Panc1 (cell line): ENCODE data around the gene TBC1D25. TPM values are rescaled to one million over a fixed set of nuclear protein-coding genes. Genes with fewer than 3 reads are reported as not detected.
A peak's percentile ranks its signal among the peaks of the same experiment; 100 is the strongest.

Experiments used
- ATAC-seq: fragments of 200-7000 bp; cut with Tn5 transposase; 2 replicates; pipeline ENCODE4 v1.9.1; 2020; ENCODE audit warnings: mild to moderate bottlenecking, moderate library complexity
- BruUV-seq: library from RNA; stranded (reverse); fragments of 400-500 nt; replicated peaks from 2 replicates; lab custom pipeline; 2021; lab: Mats Ljungman, UMichigan
- CTCF ChIA-PET: fragments of 300-600 bp; sonication (Branson Sonifier 250); formaldehyde crosslinking; loops from one replicate; lab custom pipeline; 2022; ENCODE audit warnings: antibody characterized with exemption; lab: Charles Lee
- POLR2A ChIA-PET: fragments of 300-600 bp; sonication (Branson Sonifier 250); formaldehyde crosslinking; loops from one replicate; lab custom pipeline; 2022; ENCODE audit warnings: antibody characterized with exemption; lab: Charles Lee
- DNase-seq: peaks from one replicate; pipeline ENCODE4 v3.0.0-alpha.2; 2010; ENCODE audit warnings: low read depth, low spot score
- H3K27ac ChIP-seq: 2 replicates; pipeline ENCODE4 v1.5.1; 2011; ENCODE audit warnings: mild to moderate bottlenecking, low read length, inconsistent platforms
- H3K27me3 ChIP-seq: fragments of 200-500 bp; sonication (Bioruptor generic); 2 replicates; pipeline ENCODE4 v1.6.0; 2014; ENCODE audit warnings: low read length, inconsistent platforms; ENCODE audit not compliant: control insufficient read depth, insufficient read depth
- H3K36me3 ChIP-seq: fragments of 200-500 bp; sonication (Bioruptor generic); 2 replicates; pipeline ENCODE4 v1.5.1; 2014; ENCODE audit warnings: inconsistent platforms, mild to moderate bottlenecking, low read length, moderate library complexity; ENCODE audit not compliant: control insufficient read depth, insufficient read depth
- H3K4me1 ChIP-seq: 2 replicates; pipeline ENCODE4 v1.5.1; 2011; ENCODE audit warnings: inconsistent platforms, mild to moderate bottlenecking, low read length, moderate library complexity; ENCODE audit not compliant: control insufficient read depth, insufficient read depth
- H3K4me3 ChIP-seq, 2 experiments: 2 replicates each; pipeline ENCODE4 v1.5.1; 2011 to 2012; ENCODE audit warnings: low read depth in 2 of 2, low read length in 2 of 2, mild to moderate bottlenecking in 2 of 2, inconsistent platforms in 1 of 2, moderate library complexity in 1 of 2
- H3K9me3 ChIP-seq: fragments of 200-500 bp; sonication (Bioruptor generic); 2 replicates; pipeline ENCODE4 v1.5.1; 2014; ENCODE audit warnings: low read depth, mild to moderate bottlenecking, inconsistent platforms, low read length, moderate library complexity; ENCODE audit not compliant: control insufficient read depth, insufficient read depth
- POLR2AphosphoS5 ChIP-seq: IDR thresholded peaks from 2 replicates; pipeline ENCODE4 v1.6.1; 2012; ENCODE audit warnings: mild to moderate bottlenecking, low read depth, low read length, moderate library complexity
- SIN3A ChIP-seq: IDR thresholded peaks from 2 replicates; pipeline ENCODE4 v1.6.1; 2012; ENCODE audit warnings: low read depth, mild to moderate bottlenecking, low read length, moderate library complexity, borderline replicate concordance; ENCODE audit not compliant: insufficient read depth
- TCF7L2 ChIP-seq: IDR thresholded peaks from 2 replicates; pipeline ENCODE4 v1.6.1; 2011; ENCODE audit warnings: mild to moderate bottlenecking, low read depth, low read length, inconsistent platforms
- in situ Hi-C: cut with HindIII; loops from 2 replicates; pipeline ENCODE4 v1.10.0; 2016; ENCODE audit warnings: low sequenced_read_pairs, low pct_unique_long_range_greater_than_20kb
- intact Hi-C: fragments of 100-400 bp; cut with micrococcal nuclease; formaldehyde crosslinking; loops from one replicate; pipeline ENCODE4 v1.10.0; 2022; ENCODE audit not compliant: unreplicated experiment
- total RNA-seq: library from RNA; stranded (reverse); gene quantifications from one replicate; pipeline ENCODE4 v1.2.1, GENCODE V29; 2021; ENCODE audit not compliant: unreplicated experiment
- TF ChIP-seq, protein P1 (sequence below), 2 experiments: IDR thresholded peaks; 2 replicates each; pipeline ENCODE4 v1.6.1; 2011 to 2012; ENCODE audit warnings: low read depth in 2 of 2, control low read depth in 1 of 2, low read length in 1 of 2, mild to moderate bottlenecking in 1 of 2, moderate library complexity in 1 of 2; ENCODE audit not compliant: insufficient read depth in 1 of 2
- TF ChIP-seq, protein P2 (sequence below): fragments of 450-650 bp; IDR thresholded peaks from 2 replicates; pipeline ENCODE4 v1.5.1; 2017; ENCODE audit warnings: mild to moderate bottlenecking

Gene TBC1D25
- total RNA-seq, 1 experiment from 2014 or later: 29.4 TPM

DNA sequence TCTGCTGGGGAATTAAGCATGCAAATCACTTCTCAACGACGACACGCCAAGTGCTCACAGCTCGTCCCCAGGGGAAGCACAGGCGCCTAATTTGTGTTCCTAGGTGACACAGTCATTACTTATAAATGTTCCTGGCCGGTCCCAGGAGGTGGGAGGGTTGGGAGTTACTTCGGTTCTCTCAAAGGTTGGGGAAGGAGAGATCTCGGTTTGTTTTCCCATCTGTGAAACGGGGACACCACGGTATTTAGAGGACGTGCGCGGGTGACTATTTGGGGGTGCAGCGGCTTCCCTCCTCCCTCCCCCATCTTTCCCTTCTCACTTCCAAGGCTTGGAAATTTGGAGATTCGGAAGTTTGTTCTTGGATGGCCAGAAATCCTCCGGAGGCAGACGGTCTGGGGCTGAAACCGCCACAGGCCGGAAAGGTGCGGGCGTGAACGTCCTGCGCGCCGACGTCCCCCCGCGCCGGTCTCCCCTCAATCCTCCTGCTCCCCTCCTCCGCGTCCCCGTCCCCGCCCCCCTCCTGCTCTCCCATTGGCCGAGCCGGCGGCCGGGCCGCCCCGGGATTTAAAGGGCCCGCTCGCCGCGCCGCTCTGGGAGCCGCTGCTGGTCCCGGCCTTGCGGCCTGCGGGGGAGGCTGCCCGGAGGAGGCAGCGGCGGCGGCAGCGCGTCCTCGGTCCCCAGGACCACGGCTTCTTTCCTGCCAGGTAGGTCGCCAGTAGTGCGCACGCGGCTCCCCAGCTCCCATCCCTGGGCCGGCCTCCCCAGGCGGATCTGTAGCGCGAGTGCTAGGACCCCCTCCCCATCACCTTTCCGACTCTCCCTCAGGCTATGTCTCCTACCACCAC lies 30.9 kb upstream of the TBC1D25 start, which contains the start of gene PORCN:
Gene PORCN, plus strand, starts transcription at position 593 of the 845 bp plus-strand sequence. CDS start 829 bp downstream, outside the sequence.
- Histone ChIP-seq H3K27ac (peak within 1 kb of the TSS; percentile 88), H3K27me3 (no peaks in the 10 kb centered on the region), H3K4me3 (peak within 1 kb of the TSS; percentile 73 to 84), H3K36me3 (no peaks in the 10 kb centered on the region), H3K4me1 (no peaks in the 10 kb centered on the region), H3K9me3 (no peaks in the 10 kb centered on the region)
- in situ Hi-C loops: no loop called here
- no TSS peak for BruUV-seq
- CTCF ChIA-PET: no interaction called here
- ATAC-seq: peak; percentile 97
- POLR2A ChIA-PET: no interaction called here
- intact Hi-C loops: loop anchor here (10.0 kb wide), 1 partner anchor 424 kb away; no protein-coding TSS in a partner anchor
- no peak for DNase-seq
- TF ChIP-seq SIN3A (0 out of 2 replicates have a peak, but pooled peaks have one; percentile 26), POLR2AphosphoS5 (peak; percentile 55; the same call in 1 of the 2 replicates), TCF7L2 (no peak)
- TF ChIP-seq, protein P1, sequence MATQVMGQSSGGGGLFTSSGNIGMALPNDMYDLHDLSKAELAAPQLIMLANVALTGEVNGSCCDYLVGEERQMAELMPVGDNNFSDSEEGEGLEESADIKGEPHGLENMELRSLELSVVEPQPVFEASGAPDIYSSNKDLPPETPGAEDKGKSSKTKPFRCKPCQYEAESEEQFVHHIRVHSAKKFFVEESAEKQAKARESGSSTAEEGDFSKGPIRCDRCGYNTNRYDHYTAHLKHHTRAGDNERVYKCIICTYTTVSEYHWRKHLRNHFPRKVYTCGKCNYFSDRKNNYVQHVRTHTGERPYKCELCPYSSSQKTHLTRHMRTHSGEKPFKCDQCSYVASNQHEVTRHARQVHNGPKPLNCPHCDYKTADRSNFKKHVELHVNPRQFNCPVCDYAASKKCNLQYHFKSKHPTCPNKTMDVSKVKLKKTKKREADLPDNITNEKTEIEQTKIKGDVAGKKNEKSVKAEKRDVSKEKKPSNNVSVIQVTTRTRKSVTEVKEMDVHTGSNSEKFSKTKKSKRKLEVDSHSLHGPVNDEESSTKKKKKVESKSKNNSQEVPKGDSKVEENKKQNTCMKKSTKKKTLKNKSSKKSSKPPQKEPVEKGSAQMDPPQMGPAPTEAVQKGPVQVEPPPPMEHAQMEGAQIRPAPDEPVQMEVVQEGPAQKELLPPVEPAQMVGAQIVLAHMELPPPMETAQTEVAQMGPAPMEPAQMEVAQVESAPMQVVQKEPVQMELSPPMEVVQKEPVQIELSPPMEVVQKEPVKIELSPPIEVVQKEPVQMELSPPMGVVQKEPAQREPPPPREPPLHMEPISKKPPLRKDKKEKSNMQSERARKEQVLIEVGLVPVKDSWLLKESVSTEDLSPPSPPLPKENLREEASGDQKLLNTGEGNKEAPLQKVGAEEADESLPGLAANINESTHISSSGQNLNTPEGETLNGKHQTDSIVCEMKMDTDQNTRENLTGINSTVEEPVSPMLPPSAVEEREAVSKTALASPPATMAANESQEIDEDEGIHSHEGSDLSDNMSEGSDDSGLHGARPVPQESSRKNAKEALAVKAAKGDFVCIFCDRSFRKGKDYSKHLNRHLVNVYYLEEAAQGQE (IDR thresholded peaks at IDR 0.05; ENCODE audit: insufficient read depth in 1 of 2, low read depth in 2 of 2, low read length in 1 of 2): no peak
- TF ChIP-seq, protein P2, sequence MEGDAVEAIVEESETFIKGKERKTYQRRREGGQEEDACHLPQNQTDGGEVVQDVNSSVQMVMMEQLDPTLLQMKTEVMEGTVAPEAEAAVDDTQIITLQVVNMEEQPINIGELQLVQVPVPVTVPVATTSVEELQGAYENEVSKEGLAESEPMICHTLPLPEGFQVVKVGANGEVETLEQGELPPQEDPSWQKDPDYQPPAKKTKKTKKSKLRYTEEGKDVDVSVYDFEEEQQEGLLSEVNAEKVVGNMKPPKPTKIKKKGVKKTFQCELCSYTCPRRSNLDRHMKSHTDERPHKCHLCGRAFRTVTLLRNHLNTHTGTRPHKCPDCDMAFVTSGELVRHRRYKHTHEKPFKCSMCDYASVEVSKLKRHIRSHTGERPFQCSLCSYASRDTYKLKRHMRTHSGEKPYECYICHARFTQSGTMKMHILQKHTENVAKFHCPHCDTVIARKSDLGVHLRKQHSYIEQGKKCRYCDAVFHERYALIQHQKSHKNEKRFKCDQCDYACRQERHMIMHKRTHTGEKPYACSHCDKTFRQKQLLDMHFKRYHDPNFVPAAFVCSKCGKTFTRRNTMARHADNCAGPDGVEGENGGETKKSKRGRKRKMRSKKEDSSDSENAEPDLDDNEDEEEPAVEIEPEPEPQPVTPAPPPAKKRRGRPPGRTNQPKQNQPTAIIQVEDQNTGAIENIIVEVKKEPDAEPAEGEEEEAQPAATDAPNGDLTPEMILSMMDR: no peak

DNA sequence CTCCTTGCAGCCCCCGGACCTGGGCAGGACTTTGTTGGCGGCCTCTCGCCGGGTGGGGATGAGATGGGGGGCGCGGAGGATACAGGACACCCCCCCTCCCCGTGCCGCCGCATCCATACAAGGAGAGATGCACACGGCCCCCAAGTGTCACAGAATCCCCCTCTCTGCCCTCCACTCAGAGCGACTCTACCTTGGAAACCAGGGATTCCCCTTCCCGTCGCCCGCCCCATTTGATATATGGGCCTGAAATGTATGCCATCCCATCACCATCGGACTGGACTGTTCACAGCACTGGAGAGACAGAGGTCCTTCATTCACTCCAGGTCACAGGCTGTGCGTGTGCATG lies 30.3 kb upstream of the TBC1D25 start:
- DNase-seq (no peak), ATAC-seq (peak; percentile 35; the same call in 1 of the 2 replicates)
- Histone ChIP-seq H3K27ac (peak overlapping the region; percentile 57), H3K4me3 (peak overlapping the region; percentile 73 to 84), H3K4me1 (no peaks in the 10 kb centered on the region), H3K27me3 (no peaks in the 10 kb centered on the region), H3K36me3 (no peaks in the 10 kb centered on the region), H3K9me3 (no peaks in the 10 kb centered on the region)
- ChIA-PET CTCF (no interaction called here), POLR2A (no interaction called here)
- no peak for TF ChIP-seq TCF7L2
- no peak for TF ChIP-seq SIN3A
- TF ChIP-seq, protein P2: no peak
- TF ChIP-seq, protein P1 (IDR thresholded peaks at IDR 0.05; ENCODE audit: insufficient read depth in 1 of 2, low read depth in 2 of 2, low read length in 1 of 2): no peak
- no peak for TF ChIP-seq POLR2AphosphoS5
- BruUV-seq: no TSS peak
- in situ Hi-C loops: no loop called here
- intact Hi-C loops: loop anchor here (10.0 kb wide), 1 partner anchor 424 kb away; no protein-coding TSS in a partner anchor
